ENCODE measurements around the gene WNT10A.
A peak's percentile ranks its signal among the peaks of the same experiment; 100 is the strongest.

The WNT10A gene

GRCh38 chr2:218858671-218859555 lies 21.7 kb upstream of the WNT10A start:
- H3K27me3 ChIP-seq (ENCODE audit: insufficient read depth, low read length): peaks cover 99% of the 10 kb centered on the region
- no peak overlapping the region for H3K27ac ChIP-seq (ENCODE audit: low read length)
- peak overlapping the region; percentile 35; the same call in 1 of the 2 replicates for H3K4me3 ChIP-seq (ENCODE audit: low read length)
- peaks cover 12% of the 10 kb centered on the region for H3K4me1 ChIP-seq (ENCODE audit: insufficient read depth, low read length)
- no peaks in the 10 kb centered on the region for H3K36me3 ChIP-seq (ENCODE audit: insufficient read depth, low read depth, low read length)
- no peak overlapping the region for H3K9ac ChIP-seq (ENCODE audit: low read depth, low read length)
- no peaks in the 10 kb centered on the region; the same call in 1 of the 2 replicates for H3K9me3 ChIP-seq (ENCODE audit: insufficient read depth, low read depth, low read length)

GRCh38 chr2:218859556-218859987 lies 21.1 kb upstream of the WNT10A start, which contains the start of gene WNT6:
WNT6 (plus strand) TSS chr2:218859805; CDS start chr2:218860038, 233 bp downstream.
- peaks cover 99% of the 10 kb centered on the region for H3K27me3 ChIP-seq (ENCODE audit: insufficient read depth, low read length)
- peak within 1 kb of the TSS; percentile 40 for H3K4me3 ChIP-seq (ENCODE audit: low read length)
- H3K27ac ChIP-seq (ENCODE audit: low read length): no peak within 1 kb of the TSS

DNA sequence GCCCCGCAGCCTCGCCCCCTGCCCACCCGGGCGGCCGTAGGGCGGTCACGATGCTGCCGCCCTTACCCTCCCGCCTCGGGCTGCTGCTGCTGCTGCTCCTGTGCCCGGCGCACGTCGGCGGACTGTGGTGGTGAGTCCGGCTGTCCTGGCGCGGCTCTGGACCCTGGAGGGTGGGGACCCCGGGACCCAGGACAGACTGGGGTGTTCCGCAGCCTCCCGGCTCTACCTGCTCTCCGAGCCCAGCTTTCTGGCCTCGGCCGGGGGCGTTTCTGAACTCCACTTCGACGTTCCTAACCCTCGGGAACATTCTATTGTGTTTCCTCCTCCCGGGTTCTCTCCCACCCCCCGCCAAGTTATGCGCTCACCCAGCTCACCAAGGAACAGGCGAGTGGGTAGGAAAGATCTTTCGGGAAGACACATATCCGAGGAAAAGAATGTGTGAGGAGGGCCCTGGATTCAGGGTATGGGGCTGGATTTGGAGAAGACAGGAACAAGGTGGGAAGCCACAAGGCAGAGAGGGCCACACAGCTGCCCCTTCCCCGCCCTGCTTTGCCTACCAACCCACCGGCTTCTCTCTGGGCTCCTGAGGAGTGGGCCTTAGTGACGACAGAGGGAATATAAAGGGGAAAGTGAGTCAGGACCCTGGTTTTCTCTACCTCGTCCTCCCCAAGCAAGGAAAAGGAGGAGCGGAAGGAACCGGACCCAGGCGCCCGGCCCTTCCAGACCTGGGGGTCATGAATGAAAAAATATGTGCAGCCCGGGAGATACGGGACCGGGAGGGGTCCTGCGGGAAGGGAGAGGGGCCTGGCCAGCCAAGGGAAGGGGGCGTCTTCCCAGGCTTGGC lies 20.4 kb upstream of the WNT10A start:
- Histone ChIP-seq H3K27ac (ENCODE audit: low read length) (no peak overlapping the region), H3K4me1 (ENCODE audit: insufficient read depth, low read length) (peaks cover 12% of the 10 kb centered on the region), H3K36me3 (ENCODE audit: insufficient read depth, low read depth, low read length) (no peaks in the 10 kb centered on the region), H3K27me3 (ENCODE audit: insufficient read depth, low read length) (peaks cover 99% of the 10 kb centered on the region), H3K9ac (ENCODE audit: low read depth, low read length) (no peak overlapping the region), H3K4me3 (ENCODE audit: low read length) (peak overlapping the region; percentile 40), H3K9me3 (ENCODE audit: insufficient read depth, low read depth, low read length) (no peaks in the 10 kb centered on the region; the same call in 1 of the 2 replicates)

More at GRCh38 chr2:218859556-218859987, 21.1 kb upstream of the WNT10A start, which contains the start of gene WNT6:
- peaks cover 12% of the 10 kb centered on the region for H3K4me1 ChIP-seq (ENCODE audit: insufficient read depth, low read length)
- H3K9me3 ChIP-seq (ENCODE audit: insufficient read depth, low read depth, low read length): no peaks in the 10 kb centered on the region; the same call in 1 of the 2 replicates
- no peak within 1 kb of the TSS for H3K9ac ChIP-seq (ENCODE audit: low read depth, low read length)
- H3K36me3 ChIP-seq (ENCODE audit: insufficient read depth, low read depth, low read length): no peaks in the 10 kb centered on the region

DNA sequence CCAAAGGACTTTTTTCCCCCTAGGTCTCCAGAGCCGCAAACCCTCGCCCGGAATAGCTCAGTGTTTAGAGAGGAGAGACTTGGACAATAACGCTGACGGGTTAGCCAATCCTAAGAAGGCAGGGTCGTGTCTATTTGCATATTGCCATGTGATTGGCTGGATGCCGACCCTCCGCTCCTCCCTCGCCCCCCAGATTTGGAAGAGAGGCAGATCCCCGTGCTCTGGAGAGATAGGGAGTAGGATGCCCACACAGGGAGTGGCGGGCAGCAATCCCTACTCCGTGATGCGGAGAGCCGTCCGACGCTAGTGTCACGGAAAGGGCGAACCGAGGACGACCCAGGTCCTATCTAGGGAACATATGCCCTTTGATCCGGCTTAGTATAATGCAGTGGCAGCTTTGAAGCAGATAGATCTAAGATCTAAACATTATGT lies 19.7 kb upstream of the WNT10A start:
- no peaks in the 10 kb centered on the region for H3K36me3 ChIP-seq (ENCODE audit: insufficient read depth, low read depth, low read length)
- no peaks in the 10 kb centered on the region; the same call in 1 of the 2 replicates for H3K9me3 ChIP-seq (ENCODE audit: insufficient read depth, low read depth, low read length)
- no peak overlapping the region for H3K27ac ChIP-seq (ENCODE audit: low read length)
- H3K4me3 ChIP-seq (ENCODE audit: low read length): no peak overlapping the region
- H3K4me1 ChIP-seq (ENCODE audit: insufficient read depth, low read length): peaks cover 10% of the 10 kb centered on the region
- H3K9ac ChIP-seq (ENCODE audit: low read depth, low read length): no peak overlapping the region
- peaks cover 96% of the 10 kb centered on the region for H3K27me3 ChIP-seq (ENCODE audit: insufficient read depth, low read length)

- H3K4me3 ChIP-seq (ENCODE audit: low read length): no peak overlapping the region
- peaks cover 96% of the 10 kb centered on the region for H3K27me3 ChIP-seq (ENCODE audit: insufficient read depth, low read length)
- no peak overlapping the region for H3K27ac ChIP-seq (ENCODE audit: low read length)
Observed at GRCh38 chr2:218861645-218862318, 18.9 kb upstream of the WNT10A start.

GRCh38 chr2:218863021-218863520 lies 17.6 kb upstream of the WNT10A start:
- peaks cover 4% of the 10 kb centered on the region; the same call in 1 of the 2 replicates for H3K4me1 ChIP-seq (ENCODE audit: insufficient read depth, low read length)
- no peak overlapping the region for H3K9ac ChIP-seq (ENCODE audit: low read depth, low read length)
- no peak overlapping the region for H3K27ac ChIP-seq (ENCODE audit: low read length)
- H3K9me3 ChIP-seq (ENCODE audit: insufficient read depth, low read depth, low read length): no peaks in the 10 kb centered on the region; the same call in 1 of the 2 replicates
- H3K27me3 ChIP-seq (ENCODE audit: insufficient read depth, low read length): peaks cover 96% of the 10 kb centered on the region
- no peak overlapping the region for H3K4me3 ChIP-seq (ENCODE audit: low read length)
- no peaks in the 10 kb centered on the region for H3K36me3 ChIP-seq (ENCODE audit: insufficient read depth, low read depth, low read length)

More at GRCh38 chr2:218861645-218862318, 18.9 kb upstream of the WNT10A start:
- Histone ChIP-seq H3K36me3 (ENCODE audit: insufficient read depth, low read depth, low read length) (no peaks in the 10 kb centered on the region), H3K9me3 (ENCODE audit: insufficient read depth, low read depth, low read length) (no peaks in the 10 kb centered on the region; the same call in 1 of the 2 replicates), H3K9ac (ENCODE audit: low read depth, low read length) (no peak overlapping the region), H3K4me1 (ENCODE audit: insufficient read depth, low read length) (peaks cover 4% of the 10 kb centered on the region)

DNA sequence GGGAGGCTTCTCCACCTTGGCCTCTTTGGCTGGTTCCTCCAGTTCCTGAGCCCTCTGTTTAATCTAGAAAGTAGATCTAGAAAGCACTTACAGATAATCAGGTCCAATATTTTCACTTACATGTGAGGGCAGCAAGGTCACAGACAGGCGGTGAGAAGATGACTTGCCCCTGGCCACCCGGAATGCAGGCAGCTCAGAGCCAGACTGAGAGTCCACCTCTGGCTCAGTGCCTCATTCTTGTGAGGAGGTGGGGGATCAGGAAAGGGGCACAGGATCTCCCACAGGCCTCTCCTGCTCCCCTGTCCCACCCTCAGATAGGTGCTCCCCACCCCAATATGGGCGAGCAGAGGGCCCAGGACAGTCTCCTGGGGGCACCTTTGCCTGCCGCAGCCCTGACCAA lies 15.3 kb upstream of the WNT10A start:
- H3K27ac ChIP-seq (ENCODE audit: low read length): no peak overlapping the region
- no peaks in the 10 kb centered on the region; the same call in 1 of the 2 replicates for H3K4me1 ChIP-seq (ENCODE audit: insufficient read depth, low read length)
- no peak overlapping the region for H3K4me3 ChIP-seq (ENCODE audit: low read length)
- no peaks in the 10 kb centered on the region for H3K36me3 ChIP-seq (ENCODE audit: insufficient read depth, low read depth, low read length)
- H3K9me3 ChIP-seq (ENCODE audit: insufficient read depth, low read depth, low read length): no peaks in the 10 kb centered on the region; the same call in 1 of the 2 replicates
- peaks cover 97% of the 10 kb centered on the region for H3K27me3 ChIP-seq (ENCODE audit: insufficient read depth, low read length)
- no peak overlapping the region for H3K9ac ChIP-seq (ENCODE audit: low read depth, low read length)

GRCh38 chr2:218865999-218866398 lies 14.7 kb upstream of the WNT10A start:
- H3K27me3 ChIP-seq (ENCODE audit: insufficient read depth, low read length): peaks cover 97% of the 10 kb centered on the region
- H3K4me1 ChIP-seq (ENCODE audit: insufficient read depth, low read length): no peaks in the 10 kb centered on the region
- H3K9me3 ChIP-seq (ENCODE audit: insufficient read depth, low read depth, low read length): no peaks in the 10 kb centered on the region
- H3K9ac ChIP-seq (ENCODE audit: low read depth, low read length): no peak overlapping the region
- no peaks in the 10 kb centered on the region for H3K36me3 ChIP-seq (ENCODE audit: insufficient read depth, low read depth, low read length)
- H3K4me3 ChIP-seq (ENCODE audit: low read length): no peak overlapping the region
- no peak overlapping the region for H3K27ac ChIP-seq (ENCODE audit: low read length)

DNA sequence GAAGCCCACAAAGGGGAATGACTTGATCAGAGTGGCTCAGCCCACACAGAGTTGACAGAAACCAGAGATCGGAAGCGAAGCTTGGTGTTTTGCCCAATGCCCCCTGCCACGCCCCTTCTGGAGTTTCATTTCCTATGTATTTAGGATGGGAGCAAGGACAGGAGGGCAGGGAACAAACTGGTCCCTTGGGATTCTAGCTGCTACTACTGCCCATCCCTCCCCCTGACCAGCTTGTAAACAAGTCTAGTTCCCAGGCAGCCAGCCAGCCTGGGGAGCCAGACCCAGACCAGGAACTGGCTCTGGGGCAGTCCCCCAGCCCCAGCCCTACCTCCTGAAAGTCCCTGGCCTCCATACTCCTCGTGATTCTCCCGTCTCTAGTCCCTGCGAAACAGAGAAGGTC lies 12.8 kb upstream of the WNT10A start:
- Histone ChIP-seq H3K27me3 (ENCODE audit: insufficient read depth, low read length) (peaks cover 97% of the 10 kb centered on the region), H3K4me1 (ENCODE audit: insufficient read depth, low read length) (peaks cover 2% of the 10 kb centered on the region; the same call in 1 of the 2 replicates), H3K9ac (ENCODE audit: low read depth, low read length) (no peak overlapping the region), H3K36me3 (ENCODE audit: insufficient read depth, low read depth, low read length) (no peaks in the 10 kb centered on the region), H3K27ac (ENCODE audit: low read length) (no peak overlapping the region), H3K4me3 (ENCODE audit: low read length) (no peak overlapping the region), H3K9me3 (ENCODE audit: insufficient read depth, low read depth, low read length) (no peaks in the 10 kb centered on the region; the same call in 1 of the 2 replicates)

- H3K36me3 ChIP-seq (ENCODE audit: insufficient read depth, low read depth, low read length): no peaks in the 10 kb centered on the region
- H3K27ac ChIP-seq (ENCODE audit: low read length): no peak overlapping the region
- H3K9ac ChIP-seq (ENCODE audit: low read depth, low read length): no peak overlapping the region
- H3K27me3 ChIP-seq (ENCODE audit: insufficient read depth, low read length): peaks cover 97% of the 10 kb centered on the region
- H3K4me1 ChIP-seq (ENCODE audit: insufficient read depth, low read length): peaks cover 5% of the 10 kb centered on the region; the same call in 1 of the 2 replicates
- H3K9me3 ChIP-seq (ENCODE audit: insufficient read depth, low read depth, low read length): no peaks in the 10 kb centered on the region; the same call in 1 of the 2 replicates
- H3K4me3 ChIP-seq (ENCODE audit: low read length): no peak overlapping the region
Observed at GRCh38 chr2:218869064-218869463, 11.6 kb upstream of the WNT10A start.

DNA sequence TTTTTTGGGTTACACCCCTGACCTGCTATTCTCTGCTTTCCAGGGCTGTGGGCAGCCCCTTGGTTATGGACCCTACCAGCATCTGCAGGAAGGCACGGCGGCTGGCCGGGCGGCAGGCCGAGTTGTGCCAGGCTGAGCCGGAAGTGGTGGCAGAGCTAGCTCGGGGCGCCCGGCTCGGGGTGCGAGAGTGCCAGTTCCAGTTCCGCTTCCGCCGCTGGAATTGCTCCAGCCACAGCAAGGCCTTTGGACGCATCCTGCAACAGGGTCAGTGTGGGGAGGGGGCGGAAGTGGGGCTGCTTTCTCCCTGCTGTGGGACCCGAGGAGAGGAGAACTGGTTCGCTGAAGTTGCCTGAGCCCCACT lies 9.7 kb upstream of the WNT10A start:
- Histone ChIP-seq H3K9ac (ENCODE audit: low read depth, low read length) (no peak overlapping the region), H3K36me3 (ENCODE audit: insufficient read depth, low read depth, low read length) (no peaks in the 10 kb centered on the region), H3K27ac (ENCODE audit: low read length) (no peak overlapping the region), H3K4me3 (ENCODE audit: low read length) (no peak overlapping the region), H3K27me3 (ENCODE audit: insufficient read depth, low read length) (peaks cover 100% of the 10 kb centered on the region), H3K4me1 (ENCODE audit: insufficient read depth, low read length) (peaks cover 5% of the 10 kb centered on the region; the same call in 1 of the 2 replicates), H3K9me3 (ENCODE audit: insufficient read depth, low read depth, low read length) (peaks cover 5% of the 10 kb centered on the region; the same call in 1 of the 2 replicates)

Measured in iPS-20b (cell line).